Endothelial cell of umbilical vein (primary cell): ENCODE measurements around the gene C1QA. TPM values are rescaled to one million over a fixed set of nuclear protein-coding genes. Genes with fewer than 3 reads are reported as not detected.

Source experiments
- BruUV-seq: library from RNA; stranded (reverse); fragments of 400-500 nt; replicated peaks from 2 replicates; lab custom pipeline; 2021; lab: Mats Ljungman, UMichigan
- CTCF ChIA-PET: fragments of 300-600, 350-600 bp; sonication (Branson Sonifier 250); formaldehyde crosslinking; loops from one replicate; lab custom pipeline; 2021; ENCODE audit warnings: antibody characterized with exemption, inconsistent platforms; lab: Charles Lee
- POLR2A ChIA-PET: fragments of 300-600, 350-600 bp; sonication (Branson Sonifier 250); formaldehyde crosslinking; loops from one replicate; lab custom pipeline; 2021; ENCODE audit warnings: antibody characterized with exemption, inconsistent platforms; lab: Charles Lee
- DNase-seq: peaks from one replicate; pipeline ENCODE4 v3.0.0-alpha.2; 2011; ENCODE audit warnings: low read depth, low spot score
- FAIRE-seq: peaks from 2 replicates; lab custom pipeline; 2011; peaks lifted over from hg19 to GRCh38; lab: Jason Lieb, UNC
- H2AFZ ChIP-seq: 2 replicates; pipeline ENCODE4 v1.6.0; 2012; ENCODE audit warnings: low read depth, low read length, control low read depth, inconsistent platforms
- H3K27ac ChIP-seq: 2 replicates; pipeline ENCODE4 v1.5.1; 2011; ENCODE audit warnings: low read depth, mild to moderate bottlenecking, control low read depth, low read length, moderate library complexity; ENCODE audit not compliant: insufficient read depth
- H3K27me3 ChIP-seq, 2 experiments: 2 replicates each; pipeline versions ENCODE4 v1.6.0 to v1.6.1; 2011; ENCODE audit warnings: low read length in 2 of 2, mixed read lengths in 1 of 2; ENCODE audit not compliant: control insufficient read depth in 2 of 2, insufficient read depth in 2 of 2
- H3K36me3 ChIP-seq, 2 experiments: 2 replicates in 1 of 2; 3 replicates in 1 of 2; pipeline ENCODE4 v1.5.1; 2011; ENCODE audit warnings: low read length in 2 of 2, mild to moderate bottlenecking in 1 of 2, moderate library complexity in 1 of 2; ENCODE audit not compliant: control insufficient read depth in 2 of 2, insufficient read depth in 2 of 2; ENCODE audit errors: extremely low read depth in 1 of 2
- H3K4me1 ChIP-seq: 3 replicates; pipeline ENCODE4 v1.5.1; 2011; ENCODE audit warnings: mild to moderate bottlenecking, low read length; ENCODE audit not compliant: control insufficient read depth, insufficient read depth; ENCODE audit errors: extremely low read depth
- H3K4me2 ChIP-seq: 2 replicates; pipeline ENCODE4 v1.6.1; 2011; ENCODE audit warnings: low read length, control low read depth, mixed read lengths; ENCODE audit not compliant: insufficient read depth
- H3K4me3 ChIP-seq, 3 experiments: fragments of 200-600 bp in 1 of 3; sonication (generic), shearing (Covaris generic) in 1 of 3; replicated peaks in 1 of 3; 2 replicates each; pipeline ENCODE4 v1.5.1; 2011 to 2016; ENCODE audit warnings: control low read depth in 3 of 3, low read length in 3 of 3, mild to moderate bottlenecking in 2 of 3, inconsistent platforms in 1 of 3, low read depth in 1 of 3, moderate library complexity in 1 of 3; ENCODE audit not compliant: insufficient read depth in 1 of 3
- H3K79me2 ChIP-seq: 2 replicates; pipeline ENCODE4 v1.6.0; 2012; ENCODE audit warnings: low read length, inconsistent platforms; ENCODE audit not compliant: control insufficient read depth, insufficient read depth
- H3K9ac ChIP-seq: replicated peaks from 2 replicates; pipeline ENCODE3; 2011; ENCODE audit warnings: low read length, control low read depth; ENCODE audit not compliant: insufficient read depth; ENCODE audit errors: extremely low read depth
- H3K9me1 ChIP-seq: replicated peaks from 3 replicates; pipeline ENCODE4 v1.6.0; 2011; ENCODE audit warnings: mild to moderate bottlenecking, low read length; ENCODE audit not compliant: control insufficient read depth, insufficient read depth; ENCODE audit errors: extremely low read depth
- H3K9me3 ChIP-seq: replicated peaks from 2 replicates; pipeline ENCODE4 v1.5.1; 2012; ENCODE audit warnings: low read length, inconsistent platforms; ENCODE audit not compliant: control insufficient read depth, insufficient read depth
- H4K20me1 ChIP-seq: replicated peaks from 2 replicates; pipeline ENCODE3; 2011; ENCODE audit warnings: mild to moderate bottlenecking, low read length; ENCODE audit not compliant: control insufficient read depth, insufficient read depth; ENCODE audit errors: extremely low read depth
- CTCF ChIP-seq, 2 donors: IDR thresholded peaks; 1 replicate in 1 of 2; 2 replicates in 1 of 2; pipeline ENCODE4 v1.5.1; 2011; ENCODE audit warnings: low read length in 2 of 2, mild to moderate bottlenecking in 2 of 2, moderate library complexity in 2 of 2, control low read depth in 1 of 2, inconsistent platforms in 1 of 2, low read depth in 1 of 2; ENCODE audit not compliant: insufficient read depth in 1 of 2; ENCODE audit errors: extremely low read depth in 1 of 2
- EZH2 ChIP-seq: IDR thresholded peaks from 2 replicates; pipeline ENCODE4 v1.6.1; 2012; ENCODE audit warnings: borderline replicate concordance, low read depth, mild to moderate bottlenecking, moderate library complexity, low read length, inconsistent platforms; ENCODE audit not compliant: severe bottlenecking
- FOS ChIP-seq: IDR thresholded peaks from 2 replicates; pipeline ENCODE4 v1.6.1; 2011; ENCODE audit warnings: mild to moderate bottlenecking, low read length, moderate library complexity, borderline replicate concordance; ENCODE audit not compliant: insufficient read depth
- JUN ChIP-seq: IDR thresholded peaks from 2 replicates; pipeline ENCODE4 v1.6.1; 2011; ENCODE audit warnings: borderline replicate concordance, low read depth; ENCODE audit not compliant: insufficient read length, insufficient read depth
- MAX ChIP-seq: IDR thresholded peaks from 2 replicates; pipeline ENCODE4 v1.6.1; 2011; ENCODE audit not compliant: insufficient read depth, insufficient read length
- MYC ChIP-seq: IDR thresholded peaks from one replicate; pipeline ENCODE4 v1.6.1; 2011; ENCODE audit warnings: mild to moderate bottlenecking, low read depth, low read length
- POLR2A ChIP-seq: IDR thresholded peaks from 2 replicates; pipeline ENCODE4 v1.6.1; 2012; ENCODE audit warnings: low read depth, mild to moderate bottlenecking, control low read depth, low read length
- POLR2AphosphoS5 ChIP-seq: IDR thresholded peaks from 2 replicates; pipeline ENCODE4 v1.6.1; 2012; ENCODE audit warnings: low read depth, mild to moderate bottlenecking, control low read depth, low read length, moderate library complexity; ENCODE audit not compliant: insufficient read depth
- dilution Hi-C: fragments of 300-500 bp; cut with MboI; formaldehyde crosslinking; loops from one replicate; pipeline ENCODE4 v1.15.0; 2019; ENCODE audit warnings: low sequenced_read_pairs; ENCODE audit not compliant: extremely low pct_ligation_motif_present
- intact Hi-C: fragments of 100-400 bp; cut with micrococcal nuclease; formaldehyde crosslinking; loops from one replicate; pipeline ENCODE4 v1.10.0; 2022
- polyA plus RNA-seq, 4 experiments: library from polyadenylated mRNA; depleted of rRNA in 3 of 4; stranded (reverse) in 3 of 4; unstranded in 1 of 4; fragments of >200 nt; gene quantifications; 2 replicates each; pipeline versions ENCODE4 v1.2.1 to v1.2.3, GENCODE V29; 2011 to 2012; ENCODE audit warnings: missing spikeins in 1 of 4
- total RNA-seq: library from RNA; stranded (reverse); gene quantifications from 2 replicates; pipeline ENCODE4 v1.2.3, GENCODE V29; 2021

Gene C1QA
- total and polyA plus RNA-seq, 2 donors (not counting 3 experiments of a cell fraction or from before 2014, with no cell fraction given) = not detected

- no TSS peak for BruUV-seq
- intact Hi-C loops = no loop called here
- Histone ChIP-seq H3K9me1 (no peaks in the 10 kb centered on the region), H3K79me2 (no peaks in the 10 kb centered on the region), H4K20me1 (no peaks in the 10 kb centered on the region), H3K27ac (no peak overlapping the region), H3K4me1 (no peaks in the 10 kb centered on the region), H3K4me2 (no peak overlapping the region), H3K4me3 (no peak overlapping the region), H2AFZ (no peak overlapping the region), H3K9me3 (no peaks in the 10 kb centered on the region), H3K9ac (no peak overlapping the region), H3K36me3 (no peaks in the 10 kb centered on the region), H3K27me3 (peaks cover 0 to 2% of the 10 kb centered on the region in 2 experiments)
- no peak for TF ChIP-seq JUN
- TF ChIP-seq EZH2 = no peak
- no peak for TF ChIP-seq FOS
- TF ChIP-seq CTCF (IDR thresholded peaks at IDR 0.05; ENCODE audit: extremely low read depth in 1 of 2, insufficient read depth in 1 of 2, low read depth in 1 of 2, low read length in 2 of 2) = no peak
- no peak for TF ChIP-seq MAX
- no peak for TF ChIP-seq POLR2A
- TF ChIP-seq POLR2AphosphoS5 = no peak
- no peak for TF ChIP-seq MYC
- FAIRE-seq (no peak), DNase-seq (no peak)
- POLR2A ChIA-PET = no interaction called here
- CTCF ChIA-PET = no interaction called here
- dilution Hi-C loops = no loop called here
Observed at GRCh38 chr1:22619798-22620197, 16.6 kb upstream of the C1QA start.
